Measurements from ENCODE around the gene KRTAP9-8. TPM values are rescaled to one million over a fixed set of nuclear protein-coding genes. Genes with fewer than 3 reads are reported as not detected.

The KRTAP9-8 gene
- total RNA-seq, 1 donor from 2014 or later: not detected

- Mint-ChIP-seq H3K4me3 (ENCODE audit: unreplicated experiment) (no peak overlapping the region), H3K4me1 (ENCODE audit: unreplicated experiment) (no peaks in the 10 kb centered on the region), H3K36me3 (ENCODE audit: low read depth, unreplicated experiment) (no peaks in the 10 kb centered on the region), H3K27me3 (ENCODE audit: unreplicated experiment) (no peaks in the 10 kb centered on the region), H3K27ac (ENCODE audit: unreplicated experiment) (no peak overlapping the region), H3K9me3 (ENCODE audit: unreplicated experiment) (no peaks in the 10 kb centered on the region)
- DNase-seq (ENCODE audit: low spot score): no peak
- no peak for TF ChIP-seq CTCF (IDR thresholded peaks at IDR 0.05; ENCODE audit: unreplicated experiment)
These were observed 40.6 kb downstream of the KRTAP9-8 start for GRCh38 chr17:41278176-41278955.

- H3K27ac Mint-ChIP-seq (ENCODE audit: unreplicated experiment): no peak overlapping the region
- H3K36me3 Mint-ChIP-seq (ENCODE audit: low read depth, unreplicated experiment): no peaks in the 10 kb centered on the region
These were observed 46.2 kb downstream of the KRTAP9-8 start for GRCh38 chr17:41284043-41284442.

GRCh38 chr17:41284546-41284945 is 46.7 kb downstream of the KRTAP9-8 start:
- no peak overlapping the region for H3K27ac Mint-ChIP-seq (ENCODE audit: unreplicated experiment)
- no peaks in the 10 kb centered on the region for H3K9me3 Mint-ChIP-seq (ENCODE audit: unreplicated experiment)

More at GRCh38 chr17:41284043-41284442, 46.2 kb downstream of the KRTAP9-8 start:
- Mint-ChIP-seq H3K4me3 (ENCODE audit: unreplicated experiment) (no peak overlapping the region), H3K27me3 (ENCODE audit: unreplicated experiment) (no peaks in the 10 kb centered on the region), H3K9me3 (ENCODE audit: unreplicated experiment) (no peaks in the 10 kb centered on the region), H3K4me1 (ENCODE audit: unreplicated experiment) (no peaks in the 10 kb centered on the region)
- no peak for DNase-seq (ENCODE audit: low spot score)
- TF ChIP-seq CTCF (IDR thresholded peaks at IDR 0.05; ENCODE audit: unreplicated experiment): no peak

GRCh38 chr17:41287050-41287449 is 49.3 kb downstream of the KRTAP9-8 start:
- Mint-ChIP-seq H3K9me3 (ENCODE audit: unreplicated experiment) (no peaks in the 10 kb centered on the region), H3K4me3 (ENCODE audit: unreplicated experiment) (no peak overlapping the region), H3K4me1 (ENCODE audit: unreplicated experiment) (no peaks in the 10 kb centered on the region), H3K36me3 (ENCODE audit: low read depth, unreplicated experiment) (no peaks in the 10 kb centered on the region), H3K27me3 (ENCODE audit: unreplicated experiment) (no peaks in the 10 kb centered on the region), H3K27ac (ENCODE audit: unreplicated experiment) (no peak overlapping the region)
- no peak for DNase-seq (ENCODE audit: low spot score)
- no peak for TF ChIP-seq CTCF (IDR thresholded peaks at IDR 0.05; ENCODE audit: unreplicated experiment)

More at GRCh38 chr17:41284546-41284945, 46.7 kb downstream of the KRTAP9-8 start:
- DNase-seq (ENCODE audit: low spot score): no peak
- no peak for TF ChIP-seq CTCF (IDR thresholded peaks at IDR 0.05; ENCODE audit: unreplicated experiment)
- no peaks in the 10 kb centered on the region for H3K36me3 Mint-ChIP-seq (ENCODE audit: low read depth, unreplicated experiment)
- no peak overlapping the region for H3K4me3 Mint-ChIP-seq (ENCODE audit: unreplicated experiment)
- no peaks in the 10 kb centered on the region for H3K4me1 Mint-ChIP-seq (ENCODE audit: unreplicated experiment)
- H3K27me3 Mint-ChIP-seq (ENCODE audit: unreplicated experiment): no peaks in the 10 kb centered on the region

Other genes with a start within 250 kb of the KRTAP9-8 start
- not detected for gene KRTAP3-3, start 243.8 kb upstream of the KRTAP9-8 start, total RNA-seq (ENCODE audit: unreplicated experiment)
- gene KRTAP3-2, start 238.1 kb upstream of the KRTAP9-8 start, total RNA-seq (ENCODE audit: unreplicated experiment): not detected
- not detected for gene KRTAP3-1, start 228.9 kb upstream of the KRTAP9-8 start, total RNA-seq (ENCODE audit: unreplicated experiment)
- not detected for gene KRTAP1-5, start 210.8 kb upstream of the KRTAP9-8 start, total RNA-seq (ENCODE audit: unreplicated experiment)
- gene KRTAP1-4, start 207.8 kb upstream of the KRTAP9-8 start, total RNA-seq (ENCODE audit: unreplicated experiment): not detected
- not detected for gene KRTAP1-3, start 203.1 kb upstream of the KRTAP9-8 start, total RNA-seq (ENCODE audit: unreplicated experiment)
- gene KRTAP1-1, start 196.5 kb upstream of the KRTAP9-8 start, total RNA-seq (ENCODE audit: unreplicated experiment): not detected
- gene KRTAP2-1, start 190.7 kb upstream of the KRTAP9-8 start, total RNA-seq (ENCODE audit: unreplicated experiment): not detected
- not detected for gene KRTAP2-2, start 182.8 kb upstream of the KRTAP9-8 start, total RNA-seq (ENCODE audit: unreplicated experiment)
- gene KRTAP2-3, start 177.9 kb upstream of the KRTAP9-8 start, total RNA-seq (ENCODE audit: unreplicated experiment): not detected
- gene KRTAP2-4, start 172.1 kb upstream of the KRTAP9-8 start, total RNA-seq (ENCODE audit: unreplicated experiment): not detected
- not detected for gene KRTAP4-7, start 153.8 kb upstream of the KRTAP9-8 start, total RNA-seq (ENCODE audit: unreplicated experiment)
- gene KRTAP4-8, start 139.9 kb upstream of the KRTAP9-8 start, total RNA-seq (ENCODE audit: unreplicated experiment): not detected
- not detected for gene KRTAP4-16, start 135.8 kb upstream of the KRTAP9-8 start, total RNA-seq (ENCODE audit: unreplicated experiment)
- not detected for gene KRTAP4-9, start 132.6 kb upstream of the KRTAP9-8 start, total RNA-seq (ENCODE audit: unreplicated experiment)
- not detected for gene KRTAP4-11, start 119.6 kb upstream of the KRTAP9-8 start, total RNA-seq (ENCODE audit: unreplicated experiment)
- not detected for gene KRTAP4-12, start 113.8 kb upstream of the KRTAP9-8 start, total RNA-seq (ENCODE audit: unreplicated experiment)
- not detected for gene KRTAP4-6, start 97.5 kb upstream of the KRTAP9-8 start, total RNA-seq (ENCODE audit: unreplicated experiment)
- gene KRTAP4-5, start 88.2 kb upstream of the KRTAP9-8 start, total RNA-seq (ENCODE audit: unreplicated experiment): not detected
- not detected for gene KRTAP4-4, start 77.3 kb upstream of the KRTAP9-8 start, total RNA-seq (ENCODE audit: unreplicated experiment)
- not detected for gene KRTAP4-3, start 69.8 kb upstream of the KRTAP9-8 start, total RNA-seq (ENCODE audit: unreplicated experiment)
- not detected for gene KRTAP4-2, start 59.8 kb upstream of the KRTAP9-8 start, total RNA-seq (ENCODE audit: unreplicated experiment)
- gene KRTAP4-1, start 53.1 kb upstream of the KRTAP9-8 start, total RNA-seq (ENCODE audit: unreplicated experiment): not detected
- not detected for gene KRTAP9-1, start 48.1 kb upstream of the KRTAP9-8 start, total RNA-seq (ENCODE audit: unreplicated experiment)
- not detected for gene KRTAP9-2, start 11.4 kb upstream of the KRTAP9-8 start, total RNA-seq (ENCODE audit: unreplicated experiment)
- gene KRTAP9-3, start 5.5 kb upstream of the KRTAP9-8 start, total RNA-seq (ENCODE audit: unreplicated experiment): not detected
- gene KRTAP9-4, start 11.7 kb downstream of the KRTAP9-8 start, total RNA-seq (ENCODE audit: unreplicated experiment): not detected
- not detected for gene KRTAP9-9, start 17.4 kb downstream of the KRTAP9-8 start, total RNA-seq (ENCODE audit: unreplicated experiment)
- gene KRTAP9-6, start 27.4 kb downstream of the KRTAP9-8 start, total RNA-seq (ENCODE audit: unreplicated experiment): not detected
- gene KRTAP9-7, start 37.7 kb downstream of the KRTAP9-8 start, total RNA-seq (ENCODE audit: unreplicated experiment): not detected
- not detected for gene KRTAP29-1, start 64.9 kb downstream of the KRTAP9-8 start, total RNA-seq (ENCODE audit: unreplicated experiment)
- not detected for gene KRTAP16-1, start 71.3 kb downstream of the KRTAP9-8 start, total RNA-seq (ENCODE audit: unreplicated experiment)
- not detected for gene KRTAP17-1, start 77.7 kb downstream of the KRTAP9-8 start, total RNA-seq (ENCODE audit: unreplicated experiment)
- gene KRT33A, start 112.8 kb downstream of the KRTAP9-8 start, total RNA-seq (ENCODE audit: unreplicated experiment): not detected
- gene KRT33B, start 131.8 kb downstream of the KRTAP9-8 start, total RNA-seq (ENCODE audit: unreplicated experiment): not detected
- not detected for gene KRT34, start 144.3 kb downstream of the KRTAP9-8 start, total RNA-seq (ENCODE audit: unreplicated experiment)
- not detected for gene KRT31, start 159.6 kb downstream of the KRTAP9-8 start, total RNA-seq (ENCODE audit: unreplicated experiment)
- not detected for gene KRT37, start 186.6 kb downstream of the KRTAP9-8 start, total RNA-seq (ENCODE audit: unreplicated experiment)
- not detected for gene KRT38, start 203.0 kb downstream of the KRTAP9-8 start, total RNA-seq (ENCODE audit: unreplicated experiment)
- not detected for gene KRT32, start 229.4 kb downstream of the KRTAP9-8 start, total RNA-seq (ENCODE audit: unreplicated experiment)
- gene KRT35, start 243.2 kb downstream of the KRTAP9-8 start, total RNA-seq (ENCODE audit: unreplicated experiment): not detected

Measured in endothelial cell (in vitro differentiated cells).